RKO (cell line): ENCODE measurements around the gene CENATAC.
A peak's percentile ranks its signal among the peaks of the same experiment; 100 is the strongest.
"Not testable (repeated sequence)": the region's sequence is repeated elsewhere in the genome, so short reads cannot be mapped to it uniquely, and the experiment has no call there.

ENCODE experiments used
- DNase-seq: peaks from one replicate; pipeline ENCODE4 v3.0.0-alpha.2; 2016; ENCODE audit warnings: low spot score

Gene CENATAC

DNA sequence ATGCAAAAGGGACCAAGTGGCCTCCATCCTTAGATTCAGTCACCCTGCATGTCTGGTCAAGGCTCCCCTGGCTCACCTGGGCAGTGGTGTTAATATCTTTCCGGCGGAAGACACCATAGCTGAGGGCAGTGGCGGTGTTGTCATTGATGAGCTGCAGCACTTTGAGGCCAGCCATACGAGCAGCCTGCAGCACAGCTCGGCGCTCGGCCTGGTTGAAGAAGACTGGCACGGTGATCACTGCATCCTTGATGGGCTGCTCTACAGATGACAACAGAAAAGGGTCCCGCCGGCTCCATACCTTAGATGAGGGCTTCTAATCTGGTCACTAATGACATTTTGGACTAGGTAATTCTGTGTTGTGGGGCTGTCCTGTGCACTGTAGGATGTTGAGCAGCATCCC, 56.5 kb downstream of the CENATAC start:
- DNase-seq, result no peak

DNA sequence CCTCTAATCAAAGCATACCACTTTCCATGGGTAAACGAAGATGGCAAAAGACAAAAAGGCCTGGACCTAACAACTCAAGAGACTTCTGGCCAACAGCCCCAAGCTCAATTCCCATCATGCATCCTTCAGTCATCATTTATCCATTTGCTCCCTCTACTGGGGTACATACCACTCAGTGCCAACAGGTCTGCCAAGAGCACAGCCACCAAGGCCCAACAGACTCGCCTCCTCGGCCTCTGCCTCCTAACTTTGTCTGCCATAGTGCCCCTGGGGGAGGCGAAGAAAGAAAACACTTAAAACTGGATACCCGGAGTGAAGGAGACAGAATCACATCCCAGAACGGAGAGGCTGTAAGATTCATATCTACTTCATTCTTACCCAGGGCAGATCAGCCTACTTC, 58.0 kb downstream of the CENATAC start:
- peak; percentile 81 for DNase-seq

DNA sequence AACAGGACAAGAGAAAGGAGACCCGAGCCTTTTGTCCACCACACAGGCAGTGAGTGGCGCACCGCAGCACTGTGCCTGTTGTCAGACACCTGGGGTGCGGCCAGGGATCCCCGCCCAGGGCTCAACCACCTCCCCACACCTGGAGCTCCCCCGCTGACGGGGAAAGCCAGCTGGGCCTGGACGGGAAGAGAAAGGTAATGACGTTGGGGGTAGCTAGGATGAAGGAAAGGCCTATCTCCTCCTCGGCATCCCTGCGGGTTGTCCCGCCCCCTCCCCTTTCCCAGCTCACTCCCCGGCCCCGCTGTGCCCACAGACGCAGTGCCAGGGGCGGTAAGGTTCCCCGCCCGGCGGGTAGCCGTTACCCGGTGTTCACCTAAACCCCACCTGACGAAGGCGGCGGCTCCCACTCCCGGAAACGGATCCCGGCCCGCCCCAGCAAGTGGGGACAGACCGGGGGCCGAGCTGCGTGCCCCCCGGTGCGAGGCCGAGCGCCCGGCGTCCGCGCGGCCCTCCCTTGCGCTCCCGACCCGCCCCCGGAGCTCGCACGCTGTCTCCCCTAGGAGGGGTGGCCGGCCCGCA, 58.6 kb downstream of the CENATAC start:
- no peak for DNase-seq

DNA sequence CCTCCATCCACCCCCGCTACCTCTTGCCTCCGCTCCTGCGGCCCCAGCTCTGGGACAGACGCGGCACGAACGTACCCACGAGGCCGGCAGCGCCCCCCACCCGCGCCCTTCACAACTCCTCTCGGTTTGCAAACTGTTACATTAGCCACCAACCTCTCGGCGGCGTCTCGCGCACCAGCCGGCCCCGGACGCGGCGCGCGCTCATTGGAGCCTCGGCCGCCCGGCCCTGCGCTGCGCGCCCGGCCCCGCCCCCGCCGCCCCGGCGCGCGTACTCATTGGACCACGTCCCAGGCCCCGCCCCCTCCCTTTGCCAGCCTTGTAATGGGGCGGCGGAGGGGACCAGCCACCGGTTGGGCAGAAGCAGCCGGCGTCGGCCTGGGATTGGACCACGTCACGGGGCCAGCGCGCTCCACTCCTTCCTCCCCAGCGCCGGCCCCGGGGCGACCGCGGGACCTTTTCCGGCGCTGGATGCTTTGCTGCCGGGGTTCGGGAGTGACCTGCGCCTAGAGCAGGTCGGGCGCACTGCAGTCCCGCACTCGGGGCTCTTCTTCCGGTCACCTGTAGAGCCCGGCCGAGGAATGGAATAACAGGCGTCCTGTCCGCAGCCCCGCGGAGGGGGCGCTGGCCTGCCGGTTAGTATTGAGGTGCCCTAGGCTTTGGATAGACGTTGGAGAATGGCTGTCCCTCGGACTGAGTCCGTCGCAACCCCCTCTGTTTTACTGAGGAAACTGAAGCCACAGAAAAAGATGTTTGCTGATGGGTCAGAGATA, 59.2 kb downstream of the CENATAC start, which contains the start of gene HYOU1:
TSS of gene HYOU1 (minus strand) at position 206 of the 770 bp plus-strand sequence. CDS start 1,045 bp downstream, outside the sequence.
- peak; percentile 96 for DNase-seq

DNA sequence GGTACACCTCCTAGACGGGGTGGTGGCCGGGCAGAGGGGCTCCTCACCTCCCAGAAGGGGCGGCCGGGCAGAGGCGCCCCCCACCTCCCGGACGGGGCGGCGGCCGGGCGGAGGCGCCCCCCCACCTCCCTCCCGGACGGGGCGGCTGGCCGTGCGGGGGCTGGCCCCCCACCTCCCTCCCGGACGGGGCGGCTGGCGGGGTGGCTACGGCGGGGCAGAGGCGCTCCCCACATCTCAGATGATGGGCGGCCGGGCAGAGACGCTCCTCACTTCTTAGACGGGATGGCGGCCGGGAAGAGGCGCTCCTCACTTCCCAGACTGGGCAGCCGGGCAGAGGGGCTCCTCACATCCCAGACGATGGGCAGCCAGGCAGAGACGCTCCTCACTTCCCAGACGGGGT, 61.2 kb downstream of the CENATAC start:
- DNase-seq, result not testable (repeated sequence)

DNA sequence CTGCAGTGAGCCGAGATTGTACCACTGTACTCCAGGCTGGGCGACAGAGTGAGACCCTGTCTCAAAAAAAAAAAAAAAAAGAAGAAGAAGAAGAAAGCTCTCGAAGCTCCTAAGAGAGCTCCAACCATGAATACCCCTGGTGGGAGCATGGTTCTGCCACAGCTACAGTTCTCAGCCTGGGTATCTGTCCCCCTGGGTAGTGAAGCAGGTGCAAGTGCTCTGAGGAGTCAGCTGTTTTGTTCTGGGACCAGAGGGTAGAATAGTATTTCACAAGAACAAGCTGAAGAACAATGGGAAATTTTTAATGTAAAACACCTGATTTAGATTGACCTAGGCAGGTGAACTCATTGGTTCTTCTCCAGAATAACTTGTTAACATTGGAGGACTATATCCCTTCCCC, 63.3 kb downstream of the CENATAC start:
- no peak for DNase-seq

DNA sequence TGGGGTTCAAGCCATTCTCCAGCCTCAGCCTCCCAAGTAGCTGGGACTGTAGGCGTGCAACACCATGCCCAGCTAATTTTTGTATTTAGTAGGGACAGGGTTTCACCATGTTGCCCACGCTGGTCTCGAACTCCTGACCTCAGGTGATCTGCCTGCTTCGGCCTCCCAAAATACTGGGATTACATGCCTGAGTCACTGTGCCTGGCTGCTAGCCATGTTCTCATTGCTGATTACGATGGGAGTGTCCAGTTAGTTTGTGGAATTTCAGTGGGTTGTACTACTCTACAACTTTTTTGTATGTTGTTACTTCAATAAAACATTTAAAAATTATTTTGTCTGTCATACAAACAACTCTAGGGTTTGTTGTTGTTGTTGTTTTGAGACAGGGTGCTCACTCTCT, 64.8 kb downstream of the CENATAC start:
- peak; percentile 27 for DNase-seq

DNA sequence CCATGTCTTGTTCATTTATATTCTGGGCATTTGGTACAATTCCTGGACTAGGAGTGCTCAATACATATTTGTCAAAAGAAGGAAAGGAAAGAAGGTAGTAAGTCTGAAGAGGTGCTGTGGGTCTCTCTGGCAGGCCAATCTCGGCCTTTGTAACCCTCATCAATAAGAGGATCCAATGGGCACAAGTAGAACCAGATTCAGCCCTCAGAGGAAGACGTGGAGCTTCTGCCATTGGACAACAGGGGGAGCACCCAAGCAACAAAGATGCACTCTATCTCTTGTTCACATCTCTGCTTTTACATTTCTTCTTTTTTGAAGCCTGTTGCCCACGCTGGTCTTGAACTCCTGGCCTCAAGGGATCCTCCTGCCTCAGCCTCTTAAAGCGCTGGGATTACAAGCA, 67.4 kb downstream of the CENATAC start:
- DNase-seq, result peak; percentile 73
